Hematopoietic multipotent progenitor cell treated with erythropoietin and hydrocortisone succinate and interleukin-3 and kit ligand, for 8 days (in vitro differentiated cells): ENCODE results near the gene CTNNA1.
A peak's percentile ranks its signal among the peaks of the same experiment; 100 is the strongest.

Source experiments
- DNase-seq: peaks from one replicate; pipeline ENCODE4 v3.0.0-alpha.2; 2015

Gene CTNNA1

GRCh38 chr5:138936225-138936967 is 183.2 kb downstream of the CTNNA1 start:
- DNase-seq, result no peak

- no peak for DNase-seq
These were observed 183.7 kb downstream of the CTNNA1 start for GRCh38 chr5:138936968-138937345.

GRCh38 chr5:138937392-138938387 is 184.5 kb downstream of the CTNNA1 start:
- DNase-seq, result no peak

- no peak for DNase-seq
These were observed 185.3 kb downstream of the CTNNA1 start for GRCh38 chr5:138938526-138938925.

- no peak for DNase-seq
These were observed 188.8 kb downstream of the CTNNA1 start for GRCh38 chr5:138942066-138942465.

- DNase-seq, result no peak
These were observed 189.6 kb downstream of the CTNNA1 start for GRCh38 chr5:138942861-138943260.

- DNase-seq, result no peak
These were observed 190.5 kb downstream of the CTNNA1 start for GRCh38 chr5:138943599-138944173.

GRCh38 chr5:138944527-138945322 is 191.5 kb downstream of the CTNNA1 start:
- no peak for DNase-seq

GRCh38 chr5:138945421-138946240 is 192.4 kb downstream of the CTNNA1 start:
- no peak for DNase-seq

GRCh38 chr5:138946241-138946623 is 193.0 kb downstream of the CTNNA1 start:
- no peak for DNase-seq

- DNase-seq, result no peak
These were observed 193.8 kb downstream of the CTNNA1 start for GRCh38 chr5:138946831-138947560.

GRCh38 chr5:138947780-138948179 is 194.6 kb downstream of the CTNNA1 start:
- DNase-seq, result no peak

- no peak for DNase-seq
These were observed 195.4 kb downstream of the CTNNA1 start for GRCh38 chr5:138948471-138949222.

- no peak for DNase-seq
These were observed 196.0 kb downstream of the CTNNA1 start for GRCh38 chr5:138949223-138949574.

GRCh38 chr5:138949988-138950387 is 196.8 kb downstream of the CTNNA1 start:
- DNase-seq, result peak; percentile 37

- no peak for DNase-seq
These were observed 197.3 kb downstream of the CTNNA1 start for GRCh38 chr5:138950421-138951031.

GRCh38 chr5:138951091-138951985 is 198.1 kb downstream of the CTNNA1 start:
- DNase-seq, result no peak

GRCh38 chr5:138951986-138952735 is 198.9 kb downstream of the CTNNA1 start:
- no peak for DNase-seq
